Neural progenitor cell (in vitro differentiated cells): ENCODE results near the gene CUEDC1. TPM values are rescaled to one million over a fixed set of nuclear protein-coding genes. Genes with fewer than 3 reads are reported as not detected.
"Not testable (repeated sequence)": the region's sequence is repeated elsewhere in the genome, so short reads cannot be mapped to it uniquely, and the experiment has no call there.

Source experiments
- DNase-seq: peaks from one replicate; pipeline ENCODE4 v3.0.0-alpha.2; 2016; ENCODE audit warnings: low spot score
- H2AFZ ChIP-seq: fragments of 200-600 bp; sonication (generic); replicated peaks from 2 replicates; pipeline ENCODE4 v1.6.1; 2016; ENCODE audit warnings: antibody characterized with exemption
- H3F3A ChIP-seq: fragments of 200-600 bp; sonication (generic); 2 replicates; pipeline ENCODE4 v1.6.1; 2016; ENCODE audit warnings: antibody characterized with exemption, low read depth
- H3K27ac ChIP-seq: fragments of 200-600 bp; sonication (generic); 2 replicates; pipeline ENCODE4 v1.5.1; 2016; ENCODE audit warnings: mild to moderate bottlenecking
- H3K27me3 ChIP-seq: fragments of 200-600 bp; sonication (generic); 2 replicates; pipeline ENCODE4 v1.6.1; 2016; ENCODE audit warnings: mild to moderate bottlenecking, moderate library complexity
- H3K36me3 ChIP-seq: fragments of 200-600 bp; sonication (generic); 2 replicates; pipeline ENCODE4 v1.5.1; 2016
- H3K4me1 ChIP-seq: fragments of 200-600 bp; sonication (generic); 2 replicates; pipeline ENCODE4 v1.6.1; 2016; ENCODE audit warnings: mixed run types
- H3K4me2 ChIP-seq: fragments of 200-600 bp; sonication (generic); 2 replicates; pipeline ENCODE4 v1.6.1; 2016
- H3K4me3 ChIP-seq: fragments of 200-600 bp; sonication (generic); 2 replicates; pipeline ENCODE4 v1.5.1; 2016
- H3K79me2 ChIP-seq: fragments of 200-600 bp; sonication (generic); 2 replicates; pipeline ENCODE4 v1.6.1; 2016; ENCODE audit warnings: low read depth
- H3K9ac ChIP-seq: fragments of 200-600 bp; sonication (generic); 2 replicates; pipeline ENCODE4 v1.6.1; 2016
- H3K9me3 ChIP-seq: fragments of 200-600 bp; sonication (generic); 2 replicates; pipeline ENCODE4 v1.5.1; 2016; ENCODE audit warnings: low read depth
- H4K20me1 ChIP-seq: fragments of 200-600 bp; sonication (generic); 2 replicates; pipeline ENCODE4 v1.6.1; 2016; ENCODE audit warnings: low read depth
- H3K27ac Mint-ChIP-seq: 3 replicates; pipeline ENCODE4 v1.8.0; 2021; ENCODE audit warnings: mixed read lengths
- H3K27me3 Mint-ChIP-seq: 2 replicates; pipeline ENCODE4 v1.8.0; 2022; ENCODE audit warnings: low read depth, mild to moderate bottlenecking, inconsistent platforms, moderate library complexity, mixed read lengths; ENCODE audit not compliant: insufficient read depth
- H3K36me3 Mint-ChIP-seq: 3 replicates; pipeline ENCODE4 v1.8.0; 2021; ENCODE audit warnings: mixed read lengths
- H3K4me1 Mint-ChIP-seq: 3 replicates; pipeline ENCODE4 v1.8.0; 2021; ENCODE audit warnings: mixed read lengths
- H3K4me3 Mint-ChIP-seq: 3 replicates; pipeline ENCODE4 v1.8.0; 2021; ENCODE audit warnings: mild to moderate bottlenecking, moderate library complexity, mixed read lengths
- H3K9me3 Mint-ChIP-seq: 3 replicates; pipeline ENCODE4 v1.8.0; 2020; ENCODE audit warnings: mixed read lengths
- CTCF ChIP-seq: fragments of 200-600 bp; sonication (generic); IDR thresholded peaks from 2 replicates; pipeline ENCODE4 v1.5.1; 2017; ENCODE audit warnings: antibody characterized with exemption, mild to moderate bottlenecking
- EZH2 ChIP-seq: fragments of 200-600 bp; sonication (generic); IDR thresholded peaks from 2 replicates; pipeline ENCODE4 v1.6.1; 2017; ENCODE audit warnings: antibody characterized with exemption, mild to moderate bottlenecking, moderate library complexity
- EZH2phosphoT487 ChIP-seq: fragments of 200-600 bp; sonication (generic); IDR thresholded peaks from 2 replicates; pipeline ENCODE4 v1.6.1; 2017; ENCODE audit warnings: antibody characterized with exemption
- total RNA-seq: library from RNA; depleted of rRNA; stranded (reverse); fragments of >200 nt; gene quantifications from 2 replicates; pipeline ENCODE4 v1.2.3, GENCODE V29; 2015; ENCODE audit warnings: low replicate concordance

The CUEDC1 gene
- total RNA-seq, 1 donor from 2014 or later = 8.8 TPM

DNA sequence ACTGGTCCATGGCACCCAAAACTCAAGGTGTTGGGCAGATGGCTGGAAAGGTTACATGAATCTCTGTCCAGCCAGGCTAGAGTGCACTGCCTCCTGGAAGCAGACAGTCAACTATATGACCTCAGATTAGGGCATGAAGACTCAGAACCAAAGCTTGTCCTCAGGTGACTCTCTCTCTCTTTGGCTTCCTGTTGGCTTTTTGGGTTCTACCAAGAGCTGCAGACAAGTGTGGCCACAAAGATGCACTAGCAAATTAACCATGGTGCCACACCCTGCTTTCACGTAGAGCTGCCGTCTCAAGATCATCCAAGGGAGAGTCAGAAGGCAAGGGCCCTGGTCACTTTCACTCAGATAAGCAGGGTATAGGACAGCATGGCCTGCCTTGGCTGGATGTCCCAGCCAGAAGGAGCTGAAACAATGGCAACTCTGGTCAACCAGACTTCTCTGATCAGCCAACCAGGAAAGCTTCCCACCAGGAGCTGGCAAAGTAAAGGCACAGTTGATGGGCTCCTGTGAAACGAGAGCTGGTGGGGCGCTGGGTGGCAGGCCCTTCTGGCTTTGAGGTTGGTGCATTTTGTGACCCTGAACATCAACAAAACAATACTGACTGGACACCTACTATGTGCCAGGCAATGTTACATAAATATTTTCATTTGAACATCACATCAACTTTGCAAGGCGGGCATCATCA is 31.9 kb downstream of the CUEDC1 start:
- Mint-ChIP-seq H3K4me3 (no peak overlapping the region), H3K4me1 (peaks cover 82% of the 10 kb centered on the region), H3K27me3 (peaks cover 3% of the 10 kb centered on the region), H3K36me3 (peaks cover 2% of the 10 kb centered on the region), H3K9me3 (no peaks in the 10 kb centered on the region), H3K27ac (no peak overlapping the region)
- no peak overlapping the region for H2AFZ ChIP-seq
- H3K79me2 ChIP-seq = no peaks in the 10 kb centered on the region
- H3K4me1 ChIP-seq = peaks cover 78% of the 10 kb centered on the region
- no peak overlapping the region for H3K4me2 ChIP-seq
- no peak overlapping the region for H3K9ac ChIP-seq
- H4K20me1 ChIP-seq = peaks cover 20% of the 10 kb centered on the region
- no peaks in the 10 kb centered on the region for H3K27me3 ChIP-seq
- no peaks in the 10 kb centered on the region for H3K9me3 ChIP-seq
- H3K36me3 ChIP-seq = no peaks in the 10 kb centered on the region
- TF ChIP-seq CTCF (no peak), EZH2 (no peak), EZH2phosphoT487 (no peak)
- no peak overlapping the region for H3K4me3 ChIP-seq
- peaks cover 65% of the 10 kb centered on the region for H3F3A ChIP-seq
- DNase-seq = no peak
- no peak overlapping the region for H3K27ac ChIP-seq

- DNase-seq, H3K27me3 ChIP-seq, H3K9me3 Mint-ChIP-seq, H3K4me2 ChIP-seq, H3K27me3 Mint-ChIP-seq, H3K79me2 ChIP-seq, H3K36me3 Mint-ChIP-seq, H3K36me3 ChIP-seq, H3K4me3 Mint-ChIP-seq, H3K27ac ChIP-seq, H3K9ac ChIP-seq, H3K9me3 ChIP-seq, H2AFZ ChIP-seq, H3K4me3 ChIP-seq: not testable (repeated sequence)
- H4K20me1 ChIP-seq = peaks cover 18% of the 10 kb centered on the region
- Mint-ChIP-seq H3K4me1 (peaks cover 84% of the 10 kb centered on the region), H3K27ac (peak overlapping the region; percentile 42)
- peaks cover 78% of the 10 kb centered on the region for H3K4me1 ChIP-seq
- H3F3A ChIP-seq = peaks cover 67% of the 10 kb centered on the region
These were observed 32.5 kb downstream of the CUEDC1 start for GRCh38 chr17:57922745-57923144.

GRCh38 chr17:57920916-57921703 is 34.1 kb downstream of the CUEDC1 start:
- H2AFZ ChIP-seq = no peak overlapping the region
- Mint-ChIP-seq H3K27me3 (peaks cover 11% of the 10 kb centered on the region), H3K27ac (peak overlapping the region; percentile 93), H3K9me3 (no peaks in the 10 kb centered on the region), H3K4me3 (peak overlapping the region; percentile 50), H3K4me1 (peaks cover 86% of the 10 kb centered on the region), H3K36me3 (peaks cover 2% of the 10 kb centered on the region)
- no peak overlapping the region for H3K27ac ChIP-seq
- H3K9me3 ChIP-seq = no peaks in the 10 kb centered on the region
- no peak overlapping the region for H3K4me3 ChIP-seq
- H3K9ac ChIP-seq = no peak overlapping the region
- H3K4me1 ChIP-seq = peaks cover 82% of the 10 kb centered on the region
- DNase-seq = no peak
- H3K27me3 ChIP-seq = no peaks in the 10 kb centered on the region
- H3K79me2 ChIP-seq = no peaks in the 10 kb centered on the region
- H3F3A ChIP-seq = peaks cover 67% of the 10 kb centered on the region
- peaks cover 11% of the 10 kb centered on the region for H4K20me1 ChIP-seq
- no peak overlapping the region for H3K4me2 ChIP-seq
- no peak for TF ChIP-seq CTCF
- TF ChIP-seq EZH2 = no peak
- TF ChIP-seq EZH2phosphoT487 = no peak
- no peaks in the 10 kb centered on the region for H3K36me3 ChIP-seq

GRCh38 chr17:57919918-57920317 is 35.3 kb downstream of the CUEDC1 start:
- Histone ChIP-seq H3K9me3 (no peaks in the 10 kb centered on the region), H3F3A (peaks cover 67% of the 10 kb centered on the region), H3K27ac (peak overlapping the region; percentile 71), H3K27me3 (no peaks in the 10 kb centered on the region), H3K36me3 (no peaks in the 10 kb centered on the region), H3K79me2 (no peaks in the 10 kb centered on the region), H3K4me3 (peak overlapping the region; percentile 5), H3K9ac (no peak overlapping the region), H2AFZ (no peak overlapping the region), H4K20me1 (no peaks in the 10 kb centered on the region), H3K4me2 (peak overlapping the region; percentile 60), H3K4me1 (peaks cover 82% of the 10 kb centered on the region)
- DNase-seq = peak; percentile 60
- TF ChIP-seq CTCF = no peak
- TF ChIP-seq EZH2 = no peak
- no peak for TF ChIP-seq EZH2phosphoT487
- H3K27ac Mint-ChIP-seq = peak overlapping the region; percentile 91
- no peak overlapping the region for H3K4me3 Mint-ChIP-seq
- peaks cover 86% of the 10 kb centered on the region for H3K4me1 Mint-ChIP-seq
- no peaks in the 10 kb centered on the region for H3K9me3 Mint-ChIP-seq
- peaks cover 14% of the 10 kb centered on the region for H3K27me3 Mint-ChIP-seq
- H3K36me3 Mint-ChIP-seq = peaks cover 2% of the 10 kb centered on the region
